GM18858 (cell line): ENCODE data around the gene TGFA.

ENCODE experiments used
- ATAC-seq: cut with Tn5 transposase; IDR thresholded peaks from one replicate; pipeline ENCODE4 v1.9.1; 2021; ENCODE audit not compliant: unreplicated experiment

The TGFA gene

GRCh38 chr2:70525032-70525431, 28.6 kb downstream of the TGFA start:
- ATAC-seq, result no peak

GRCh38 chr2:70523996-70524965, 29.3 kb downstream of the TGFA start:
- no peak for ATAC-seq

GRCh38 chr2:70523672-70523995, 30.0 kb downstream of the TGFA start:
- ATAC-seq, result no peak

GRCh38 chr2:70522627-70523026, 31.0 kb downstream of the TGFA start:
- ATAC-seq, result no peak

- no peak for ATAC-seq
Observed at GRCh38 chr2:70520825-70521224, 32.8 kb downstream of the TGFA start.

GRCh38 chr2:70519453-70519852, 34.2 kb downstream of the TGFA start:
- ATAC-seq, result no peak

- ATAC-seq, result no peak
Observed at GRCh38 chr2:70518557-70518956, 35.1 kb downstream of the TGFA start.

- no peak for ATAC-seq
Observed at GRCh38 chr2:70517804-70518203, 35.8 kb downstream of the TGFA start.

- peak; percentile 99 for ATAC-seq
Observed at GRCh38 chr2:70516596-70516995, 37.0 kb downstream of the TGFA start.

GRCh38 chr2:70515938-70516337, 37.7 kb downstream of the TGFA start:
- ATAC-seq, result no peak

GRCh38 chr2:70514612-70515055, 39.0 kb downstream of the TGFA start:
- ATAC-seq, result no peak

- no peak for ATAC-seq
Observed at GRCh38 chr2:70513738-70514137, 39.9 kb downstream of the TGFA start.

GRCh38 chr2:70511971-70512729, 41.5 kb downstream of the TGFA start:
- ATAC-seq, result no peak

- ATAC-seq, result no peak
Observed at GRCh38 chr2:70510313-70510712, 43.3 kb downstream of the TGFA start.

- ATAC-seq, result no peak
Observed at GRCh38 chr2:70509565-70509964, 44.1 kb downstream of the TGFA start.

- ATAC-seq, result no peak
Observed at GRCh38 chr2:70508711-70509462, 44.7 kb downstream of the TGFA start.

- no peak for ATAC-seq
Observed at GRCh38 chr2:70505613-70506391, 47.8 kb downstream of the TGFA start.

- no peak for ATAC-seq
Observed at GRCh38 chr2:70504750-70505149, 48.9 kb downstream of the TGFA start.

- ATAC-seq, result no peak
Observed at GRCh38 chr2:70503896-70504295, 49.7 kb downstream of the TGFA start.

GRCh38 chr2:70501728-70502127, 51.9 kb downstream of the TGFA start:
- ATAC-seq, result no peak

- no peak for ATAC-seq
Observed at GRCh38 chr2:70501215-70501614, 52.4 kb downstream of the TGFA start.
